GM19468 (cell line): Measurements from ENCODE around the gene C1orf87.

Source experiments
- ATAC-seq: cut with Tn5 transposase; IDR thresholded peaks from one replicate; pipeline ENCODE4 v1.9.1; 2021; ENCODE audit warnings: mild to moderate bottlenecking, moderate library complexity, moderate number of reproducible peaks; ENCODE audit not compliant: unreplicated experiment; ENCODE audit errors: extremely low read depth

C1orf87 gene

GRCh38 chr1:60073605-60074278, at the start of gene C1orf87:
C1orf87 (minus strand) TSS chr1:60073770; CDS start chr1:60072643, 1,127 bp downstream.
- ATAC-seq = no peak

GRCh38 chr1:60118085-60118484, 44.5 kb upstream of the C1orf87 start:
- ATAC-seq = no peak

- ATAC-seq = no peak
Observed at GRCh38 chr1:60114745-60115318, 41.3 kb upstream of the C1orf87 start.

- no peak for ATAC-seq
Observed at GRCh38 chr1:60113596-60113995, 40.0 kb upstream of the C1orf87 start.

GRCh38 chr1:60113028-60113427, 39.5 kb upstream of the C1orf87 start:
- no peak for ATAC-seq

- ATAC-seq = no peak
Observed at GRCh38 chr1:60111716-60112115, 38.1 kb upstream of the C1orf87 start.

GRCh38 chr1:60111118-60111517, 37.5 kb upstream of the C1orf87 start:
- no peak for ATAC-seq

GRCh38 chr1:60108196-60108595, 34.6 kb upstream of the C1orf87 start:
- no peak for ATAC-seq

- no peak for ATAC-seq
Observed at GRCh38 chr1:60103186-60103585, 29.6 kb upstream of the C1orf87 start.

GRCh38 chr1:60102267-60103061, 28.9 kb upstream of the C1orf87 start:
- ATAC-seq = no peak

- ATAC-seq = no peak
Observed at GRCh38 chr1:60101516-60101915, 27.9 kb upstream of the C1orf87 start.

- ATAC-seq = no peak
Observed at GRCh38 chr1:60091195-60091715, 17.7 kb upstream of the C1orf87 start.

- no peak for ATAC-seq
Observed at GRCh38 chr1:60090655-60091054, 17.1 kb upstream of the C1orf87 start.

- ATAC-seq = no peak
Observed at GRCh38 chr1:60088620-60089155, 15.1 kb upstream of the C1orf87 start.

GRCh38 chr1:60087681-60088080, 14.1 kb upstream of the C1orf87 start:
- no peak for ATAC-seq

GRCh38 chr1:60078182-60078581, 4.6 kb upstream of the C1orf87 start:
- no peak for ATAC-seq

GRCh38 chr1:60071296-60071695, 2.3 kb downstream of the C1orf87 start:
- no peak for ATAC-seq

GRCh38 chr1:60069691-60070090, 3.9 kb downstream of the C1orf87 start:
- ATAC-seq = no peak

- no peak for ATAC-seq
Observed at GRCh38 chr1:60068393-60069045, 5.1 kb downstream of the C1orf87 start.

- no peak for ATAC-seq
Observed at GRCh38 chr1:60066001-60066400, 7.6 kb downstream of the C1orf87 start.
